Measurements from ENCODE around the gene RCN1. TPM values are rescaled to one million over a fixed set of nuclear protein-coding genes. Genes with fewer than 3 reads are reported as not detected.

Gene RCN1
- polyA plus RNA-seq, 1 donor (not counting 4 experiments of a cell fraction or from before 2014, with no cell fraction given), result 46.2 TPM

GRCh38 chr11:32131321-32131720 lies 40.4 kb downstream of the RCN1 start:
- no peak for DNase-seq (ENCODE audit: low read depth, low spot score)
- dilution Hi-C loops (cut with MboI; ENCODE audit: extremely low pct_ligation_motif_present, low sequenced_read_pairs), result no loop called here

DNA sequence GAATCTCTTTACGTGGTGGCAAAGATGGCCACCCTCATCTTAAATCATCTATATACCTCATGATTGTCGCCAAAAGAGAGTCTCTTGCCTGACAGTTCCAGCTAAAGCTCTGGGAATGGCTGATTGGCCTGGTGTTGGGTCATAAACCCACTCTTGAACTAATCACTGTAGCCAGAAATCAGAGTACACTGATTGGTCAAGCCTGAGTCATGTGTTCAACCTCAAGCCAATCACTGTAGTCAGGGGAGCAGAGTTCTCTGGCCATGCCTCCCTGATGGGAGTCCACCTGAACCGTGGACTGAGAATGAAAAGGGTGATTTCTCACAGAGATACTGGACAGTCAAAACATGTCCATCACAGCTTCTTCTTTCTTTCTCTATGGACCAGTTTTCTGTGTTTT lies 45.8 kb downstream of the RCN1 start:
- Histone ChIP-seq H3K4me1 (ENCODE audit: control insufficient read depth, extremely low read depth, insufficient read depth, low read length) (peaks cover 17% of the 10 kb centered on the region), H3K9me1 (ENCODE audit: control insufficient read depth, extremely low read depth, insufficient read depth, low read length) (no peaks in the 10 kb centered on the region), H3K27ac (ENCODE audit: control insufficient read depth, insufficient read depth, low read length) (peak overlapping the region; percentile 83), H3K4me3 (ENCODE audit: control insufficient read depth in 2 of 3, extremely low read depth in 1 of 3, insufficient read depth in 2 of 3, low read depth in 1 of 3, low read length in 3 of 3) (no peak overlapping the region), H3K27me3 (ENCODE audit: control insufficient read depth, extremely low read depth, insufficient read depth, low read length) (no peaks in the 10 kb centered on the region), H4K20me1 (ENCODE audit: control insufficient read depth, extremely low read depth, insufficient read depth, low read length) (no peaks in the 10 kb centered on the region), H3K9me3 (ENCODE audit: control insufficient read depth, low read depth, low read length) (no peaks in the 10 kb centered on the region), H3K79me2 (ENCODE audit: control insufficient read depth, insufficient read depth, low read length) (no peaks in the 10 kb centered on the region), H3K4me2 (ENCODE audit: control insufficient read depth, extremely low read depth, insufficient read depth, low read depth, low read length) (peak overlapping the region; percentile 20), H2AFZ (ENCODE audit: control insufficient read depth, low read length) (peak overlapping the region; percentile 27), H3K36me3 (ENCODE audit: control insufficient read depth in 2 of 2, extremely low read depth in 1 of 2, insufficient read depth in 2 of 2, low read length in 2 of 2) (no peaks in the 10 kb centered on the region), H3K9ac (ENCODE audit: control insufficient read depth, extremely low read depth, insufficient read depth, low read length) (no peak overlapping the region)
- no peak for DNase-seq (ENCODE audit: low read depth, low spot score)
- FAIRE-seq, result peak; percentile 39
- TF ChIP-seq, protein P1, sequence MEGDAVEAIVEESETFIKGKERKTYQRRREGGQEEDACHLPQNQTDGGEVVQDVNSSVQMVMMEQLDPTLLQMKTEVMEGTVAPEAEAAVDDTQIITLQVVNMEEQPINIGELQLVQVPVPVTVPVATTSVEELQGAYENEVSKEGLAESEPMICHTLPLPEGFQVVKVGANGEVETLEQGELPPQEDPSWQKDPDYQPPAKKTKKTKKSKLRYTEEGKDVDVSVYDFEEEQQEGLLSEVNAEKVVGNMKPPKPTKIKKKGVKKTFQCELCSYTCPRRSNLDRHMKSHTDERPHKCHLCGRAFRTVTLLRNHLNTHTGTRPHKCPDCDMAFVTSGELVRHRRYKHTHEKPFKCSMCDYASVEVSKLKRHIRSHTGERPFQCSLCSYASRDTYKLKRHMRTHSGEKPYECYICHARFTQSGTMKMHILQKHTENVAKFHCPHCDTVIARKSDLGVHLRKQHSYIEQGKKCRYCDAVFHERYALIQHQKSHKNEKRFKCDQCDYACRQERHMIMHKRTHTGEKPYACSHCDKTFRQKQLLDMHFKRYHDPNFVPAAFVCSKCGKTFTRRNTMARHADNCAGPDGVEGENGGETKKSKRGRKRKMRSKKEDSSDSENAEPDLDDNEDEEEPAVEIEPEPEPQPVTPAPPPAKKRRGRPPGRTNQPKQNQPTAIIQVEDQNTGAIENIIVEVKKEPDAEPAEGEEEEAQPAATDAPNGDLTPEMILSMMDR (optimal IDR thresholded peaks at IDR 0.05 in 1 of 3, IDR thresholded peaks at IDR 0.05 in 1 of 3, conservative IDR thresholded peaks at IDR 0.05 in 1 of 3; ENCODE audit: extremely low read depth in 1 of 3, insufficient read depth in 2 of 3, low read length in 3 of 3), result no peak
- TF ChIP-seq EZH2 (IDR thresholded peaks at IDR 0.05; ENCODE audit: low read length), result no peak
- dilution Hi-C loops (cut with MboI; ENCODE audit: extremely low pct_ligation_motif_present, low sequenced_read_pairs), result no loop called here

More at GRCh38 chr11:32131321-32131720, 40.4 kb downstream of the RCN1 start:
- Histone ChIP-seq H3K4me3 (ENCODE audit: control insufficient read depth in 2 of 3, extremely low read depth in 1 of 3, insufficient read depth in 2 of 3, low read depth in 1 of 3, low read length in 3 of 3) (no peak overlapping the region), H3K4me2 (ENCODE audit: control insufficient read depth, extremely low read depth, insufficient read depth, low read depth, low read length) (no peak overlapping the region), H2AFZ (ENCODE audit: control insufficient read depth, low read length) (no peak overlapping the region), H3K27ac (ENCODE audit: control insufficient read depth, insufficient read depth, low read length) (no peak overlapping the region), H4K20me1 (ENCODE audit: control insufficient read depth, extremely low read depth, insufficient read depth, low read length) (no peaks in the 10 kb centered on the region), H3K36me3 (ENCODE audit: control insufficient read depth in 2 of 2, extremely low read depth in 1 of 2, insufficient read depth in 2 of 2, low read length in 2 of 2) (no peaks in the 10 kb centered on the region), H3K9me3 (ENCODE audit: control insufficient read depth, low read depth, low read length) (no peaks in the 10 kb centered on the region), H3K9me1 (ENCODE audit: control insufficient read depth, extremely low read depth, insufficient read depth, low read length) (no peaks in the 10 kb centered on the region), H3K9ac (ENCODE audit: control insufficient read depth, extremely low read depth, insufficient read depth, low read length) (no peak overlapping the region), H3K27me3 (ENCODE audit: control insufficient read depth, extremely low read depth, insufficient read depth, low read length) (peaks cover 7% of the 10 kb centered on the region), H3K79me2 (ENCODE audit: control insufficient read depth, insufficient read depth, low read length) (no peaks in the 10 kb centered on the region), H3K4me1 (ENCODE audit: control insufficient read depth, extremely low read depth, insufficient read depth, low read length) (peaks cover under 1% of the 10 kb centered on the region)
- no peak for FAIRE-seq
- TF ChIP-seq, protein P1 (optimal IDR thresholded peaks at IDR 0.05 in 1 of 3, IDR thresholded peaks at IDR 0.05 in 1 of 3, conservative IDR thresholded peaks at IDR 0.05 in 1 of 3; ENCODE audit: extremely low read depth in 1 of 3, insufficient read depth in 2 of 3, low read length in 3 of 3), result no peak
- no peak for TF ChIP-seq EZH2 (IDR thresholded peaks at IDR 0.05; ENCODE audit: low read length)

Data from keratinocyte (primary cell).